HG03558 (cell line): Measurements from ENCODE around the gene PAX8.
A peak's percentile ranks its signal among the peaks of the same experiment; 100 is the strongest.

Experiments used
- ATAC-seq: cut with Tn5 transposase; IDR thresholded peaks from one replicate; pipeline ENCODE4 v1.9.1; 2021; ENCODE audit warnings: moderate number of reproducible peaks; ENCODE audit not compliant: unreplicated experiment; ENCODE audit errors: extremely low read depth

Gene PAX8

GRCh38 chr2:113175736-113176695 is 102.7 kb downstream of the PAX8 start:
- ATAC-seq: no peak

GRCh38 chr2:113175042-113175628 is 103.6 kb downstream of the PAX8 start:
- peak; percentile 66 for ATAC-seq

GRCh38 chr2:113174376-113174750 is 104.4 kb downstream of the PAX8 start:
- ATAC-seq: no peak

- ATAC-seq: peak; percentile 55
Observed at GRCh38 chr2:113173542-113174375, 105.0 kb downstream of the PAX8 start, which contains the start of gene PSD4. TSS of gene PSD4 (plus strand) at chr2:113173971. CDS start at chr2:113182457, 8,486 bp downstream.

- no peak for ATAC-seq
Observed at GRCh38 chr2:113172721-113173541, 105.8 kb downstream of the PAX8 start.

- ATAC-seq: no peak
Observed at GRCh38 chr2:113171334-113172075, 107.2 kb downstream of the PAX8 start.

GRCh38 chr2:113169586-113169985 is 109.1 kb downstream of the PAX8 start:
- no peak for ATAC-seq

- ATAC-seq: no peak
Observed at GRCh38 chr2:113169002-113169530, 109.7 kb downstream of the PAX8 start.

- ATAC-seq: no peak
Observed at GRCh38 chr2:113167962-113168340, 110.8 kb downstream of the PAX8 start.

- no peak for ATAC-seq
Observed at GRCh38 chr2:113167115-113167932, 111.4 kb downstream of the PAX8 start.

GRCh38 chr2:113166187-113166645 is 112.5 kb downstream of the PAX8 start:
- no peak for ATAC-seq
